Measurements from ENCODE around the gene LRRC27.

Gene LRRC27

GRCh38 chr10:132357286-132358058, 25.5 kb downstream of the LRRC27 start:
- ChIA-PET CTCF (interaction anchor here (1.4 to 1.9 kb wide), 2 partner anchors 14 to 28 kb away, joined by 4 to 6 read pairs; no protein-coding TSS in a partner anchor), POLR2A (no interaction called here)
- peaks cover 2 to 26% (median 6%) of the 10 kb centered on the region in 4 experiments for H3K36me3 ChIP-seq (ENCODE audit: control insufficient read depth in 4 of 4, insufficient read depth in 4 of 4, low read length in 3 of 4)
- H3K9me3 ChIP-seq (ENCODE audit: control extremely low read depth in 1 of 5, control insufficient read depth in 4 of 5, insufficient read depth in 2 of 5, low read depth in 1 of 5, low read length in 4 of 5), result peaks cover 0 to 4% (median 0%) of the 10 kb centered on the region in 5 experiments
- DNase-seq, result no peak
- H3K4me3 ChIP-seq (ENCODE audit: control insufficient read depth in 1 of 7, extremely low read depth in 1 of 7, insufficient read depth in 4 of 7, low read depth in 2 of 7, low read length in 6 of 7), result no peak overlapping the region
- H3K27me3 ChIP-seq (replicated peaks in 2 of 5; ENCODE audit: control insufficient read depth in 4 of 5, insufficient read depth in 5 of 5, low read length in 4 of 5), result no peaks in the 10 kb centered on the region
- no peak overlapping the region for H3K27ac ChIP-seq (ENCODE audit: insufficient read depth in 1 of 2, low read depth in 1 of 2, low read length in 2 of 2, poor library complexity in 1 of 2, severe bottlenecking in 2 of 2)
- H3K4me1 ChIP-seq (ENCODE audit: control extremely low read depth in 1 of 4, control insufficient read depth in 4 of 4, insufficient read depth in 4 of 4, low read length in 3 of 4), result peaks cover 0 to 2% (median 0%) of the 10 kb centered on the region in 4 experiments
- WGBS (ENCODE audit: insufficient coverage), result 100% methylated on average over 15 of the region's 15 CpGs

DNA sequence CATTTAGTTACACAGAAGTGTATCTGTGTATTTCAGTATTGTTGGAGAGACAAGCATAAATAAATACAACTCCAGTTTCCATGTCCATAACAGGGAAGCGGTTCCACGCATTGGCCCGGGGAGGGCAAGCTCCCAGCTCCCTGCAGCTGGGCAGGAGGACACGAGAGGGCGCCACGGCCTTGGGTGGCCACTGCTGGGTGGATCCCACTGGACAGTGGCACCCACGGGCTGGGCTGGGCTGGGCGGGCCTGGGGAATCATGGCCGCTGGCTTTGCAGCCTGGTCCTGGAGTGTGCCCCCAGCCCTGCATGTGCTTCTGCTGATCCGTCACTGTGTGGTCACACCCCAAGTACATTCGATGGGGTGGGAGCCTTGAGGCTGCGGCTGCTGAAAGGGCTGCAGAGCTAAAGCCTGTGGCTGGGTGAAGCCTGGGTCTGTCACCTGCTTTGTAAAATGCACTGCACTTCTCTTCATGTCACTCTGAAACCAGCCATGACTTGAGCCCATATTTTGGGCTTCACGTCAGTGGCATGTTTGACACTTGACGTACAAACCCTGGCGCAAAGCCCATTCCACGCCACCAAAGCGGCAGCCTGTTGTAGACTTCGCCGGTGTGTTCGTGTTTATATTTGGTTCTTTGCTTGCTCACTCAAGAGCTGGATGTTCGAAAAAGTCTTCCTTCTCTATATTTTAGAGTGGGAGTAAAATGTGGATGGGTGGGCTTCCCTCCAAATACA, 27.5 kb downstream of the LRRC27 start:
- H3K27me3 ChIP-seq (replicated peaks in 2 of 5; ENCODE audit: control insufficient read depth in 4 of 5, insufficient read depth in 5 of 5, low read length in 4 of 5), result no peaks in the 10 kb centered on the region
- DNase-seq, result no peak

DNA sequence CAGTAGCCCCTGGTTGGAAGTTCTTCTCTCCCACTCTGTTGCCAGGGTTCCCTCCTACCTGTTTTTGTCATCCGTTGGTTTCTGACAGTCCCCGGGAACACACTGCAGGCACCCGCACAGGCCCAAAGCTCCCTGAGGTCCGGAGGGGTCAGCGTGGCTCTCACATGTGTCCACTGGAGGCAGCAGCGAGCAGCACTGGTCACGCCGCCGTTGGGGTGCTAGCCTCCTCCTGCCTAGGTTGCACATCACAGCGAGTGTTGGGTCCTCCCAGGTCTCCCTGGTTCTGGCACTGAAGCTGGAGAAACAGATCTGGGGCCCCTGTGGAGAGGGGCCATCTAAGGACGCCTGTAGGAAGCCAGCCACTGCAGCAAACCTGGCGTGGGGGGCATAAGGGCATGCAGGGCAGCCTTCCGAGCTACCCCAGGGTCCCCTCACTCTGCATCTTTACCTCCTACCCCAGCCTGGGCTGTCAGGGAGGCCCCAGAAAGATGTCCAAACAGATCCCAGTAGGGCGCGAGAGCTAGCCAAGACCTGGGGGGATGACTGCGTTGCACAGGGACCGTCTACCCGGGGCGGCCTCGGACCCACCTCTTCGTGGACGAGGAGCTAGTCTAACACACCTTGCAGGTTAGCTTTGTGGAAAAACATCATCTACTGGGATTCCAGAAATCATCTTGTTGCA, 28.9 kb downstream of the LRRC27 start:
- Histone ChIP-seq H3K27me3 (replicated peaks in 2 of 5; ENCODE audit: control insufficient read depth in 4 of 5, insufficient read depth in 5 of 5, low read length in 4 of 5) (no peaks in the 10 kb centered on the region), H3K9me3 (ENCODE audit: control extremely low read depth in 1 of 5, control insufficient read depth in 4 of 5, insufficient read depth in 2 of 5, low read depth in 1 of 5, low read length in 4 of 5) (peaks cover 0 to 7% (median 0%) of the 10 kb centered on the region in 5 experiments), H3K4me3 (ENCODE audit: control insufficient read depth in 1 of 7, extremely low read depth in 1 of 7, insufficient read depth in 4 of 7, low read depth in 2 of 7, low read length in 6 of 7) (no peak overlapping the region), H3K36me3 (ENCODE audit: control insufficient read depth in 4 of 4, insufficient read depth in 4 of 4, low read length in 3 of 4) (peaks cover 2 to 28% (median 5%) of the 10 kb centered on the region in 4 experiments), H3K27ac (ENCODE audit: insufficient read depth in 1 of 2, low read depth in 1 of 2, low read length in 2 of 2, poor library complexity in 1 of 2, severe bottlenecking in 2 of 2) (no peak overlapping the region), H3K4me1 (ENCODE audit: control extremely low read depth in 1 of 4, control insufficient read depth in 4 of 4, insufficient read depth in 4 of 4, low read length in 3 of 4) (peaks cover 0 to 9% (median 6%) of the 10 kb centered on the region in 4 experiments)
- ChIA-PET POLR2A (interaction anchor here (0.6 kb wide), 1 partner anchor 24 kb away, joined by 4 read pairs; no protein-coding TSS in a partner anchor), CTCF (interaction anchor here (0.7 to 1.8 kb wide), 13 partner anchors 8 to 99 kb away, joined by 3 to 7 read pairs (median 3); no protein-coding TSS in a partner anchor)
- peak in 2 of 3 donors; percentile 8 to 14 for DNase-seq
- 85% methylated on average over 21 of the region's 22 CpGs for WGBS (ENCODE audit: insufficient coverage)

More for the DNA sequence above, 27.5 kb downstream of the LRRC27 start:
- Histone ChIP-seq H3K27ac (ENCODE audit: insufficient read depth in 1 of 2, low read depth in 1 of 2, low read length in 2 of 2, poor library complexity in 1 of 2, severe bottlenecking in 2 of 2) (no peak overlapping the region), H3K4me3 (ENCODE audit: control insufficient read depth in 1 of 7, extremely low read depth in 1 of 7, insufficient read depth in 4 of 7, low read depth in 2 of 7, low read length in 6 of 7) (no peak overlapping the region), H3K36me3 (ENCODE audit: control insufficient read depth in 4 of 4, insufficient read depth in 4 of 4, low read length in 3 of 4) (peaks cover 2 to 31% (median 6%) of the 10 kb centered on the region in 4 experiments), H3K4me1 (ENCODE audit: control extremely low read depth in 1 of 4, control insufficient read depth in 4 of 4, insufficient read depth in 4 of 4, low read length in 3 of 4) (no peaks in the 10 kb centered on the region), H3K9me3 (ENCODE audit: control extremely low read depth in 1 of 5, control insufficient read depth in 4 of 5, insufficient read depth in 2 of 5, low read depth in 1 of 5, low read length in 4 of 5) (peaks cover 0 to 7% (median 0%) of the 10 kb centered on the region in 5 experiments)
- ChIA-PET CTCF (interaction anchor here (0.7 to 1.8 kb wide), 4 partner anchors 10 to 277 kb away, joined by 3 to 7 read pairs (median 4); no protein-coding TSS in a partner anchor), POLR2A (interaction anchor here (0.6 kb wide), 1 partner anchor 75 kb away, joined by 3 read pairs; no protein-coding TSS in a partner anchor)
- WGBS (ENCODE audit: insufficient coverage), result 90% methylated on average over 15 of the region's 21 CpGs

DNA sequence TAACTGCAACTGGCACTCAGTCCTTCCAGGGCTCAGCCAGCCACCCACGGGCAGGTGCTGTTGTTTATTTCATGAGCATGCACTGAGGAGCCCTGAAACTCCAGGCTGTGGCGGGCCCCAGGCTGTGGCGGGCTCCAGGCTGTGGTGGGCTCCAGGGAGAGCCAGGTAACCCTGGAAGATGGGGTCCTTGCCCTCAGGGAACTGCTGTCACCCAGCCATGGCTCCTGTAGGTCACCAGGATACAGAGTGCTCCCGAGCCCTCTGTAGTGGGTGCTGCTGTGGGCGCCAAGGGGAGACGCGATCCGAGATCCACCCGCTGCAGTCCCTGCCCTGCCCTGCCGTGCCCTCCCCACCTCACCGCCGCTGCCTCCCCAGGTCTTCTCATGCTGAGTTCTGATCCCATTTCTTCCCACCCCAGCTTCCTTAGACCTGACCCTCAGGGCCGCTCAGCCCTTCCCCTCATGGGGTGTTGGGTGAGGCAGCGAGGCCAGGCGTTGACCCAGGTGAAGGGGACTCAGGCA, 29.6 kb downstream of the LRRC27 start:
- Histone ChIP-seq H3K4me3 (ENCODE audit: control insufficient read depth in 1 of 7, extremely low read depth in 1 of 7, insufficient read depth in 4 of 7, low read depth in 2 of 7, low read length in 6 of 7) (no peak overlapping the region), H3K9me3 (ENCODE audit: control extremely low read depth in 1 of 5, control insufficient read depth in 4 of 5, insufficient read depth in 2 of 5, low read depth in 1 of 5, low read length in 4 of 5) (peaks cover 0 to 7% (median 0%) of the 10 kb centered on the region in 5 experiments), H3K4me1 (ENCODE audit: control extremely low read depth in 1 of 4, control insufficient read depth in 4 of 4, insufficient read depth in 4 of 4, low read length in 3 of 4) (peaks cover 0 to 9% (median 6%) of the 10 kb centered on the region in 4 experiments), H3K36me3 (ENCODE audit: control insufficient read depth in 4 of 4, insufficient read depth in 4 of 4, low read length in 3 of 4) (peaks cover 4 to 32% (median 7%) of the 10 kb centered on the region in 4 experiments), H3K27me3 (replicated peaks in 2 of 5; ENCODE audit: control insufficient read depth in 4 of 5, insufficient read depth in 5 of 5, low read length in 4 of 5) (no peaks in the 10 kb centered on the region), H3K27ac (ENCODE audit: insufficient read depth in 1 of 2, low read depth in 1 of 2, low read length in 2 of 2, poor library complexity in 1 of 2, severe bottlenecking in 2 of 2) (no peak overlapping the region)
- ChIA-PET CTCF (interaction anchor here (0.7 to 1.8 kb wide), 10 partner anchors 8 to 98 kb away, joined by 3 to 7 read pairs (median 4); no protein-coding TSS in a partner anchor), POLR2A (no interaction called here)
- DNase-seq, result no peak
- over 99% methylated on average over 12 of the region's 15 CpGs for WGBS (ENCODE audit: insufficient coverage)

DNA sequence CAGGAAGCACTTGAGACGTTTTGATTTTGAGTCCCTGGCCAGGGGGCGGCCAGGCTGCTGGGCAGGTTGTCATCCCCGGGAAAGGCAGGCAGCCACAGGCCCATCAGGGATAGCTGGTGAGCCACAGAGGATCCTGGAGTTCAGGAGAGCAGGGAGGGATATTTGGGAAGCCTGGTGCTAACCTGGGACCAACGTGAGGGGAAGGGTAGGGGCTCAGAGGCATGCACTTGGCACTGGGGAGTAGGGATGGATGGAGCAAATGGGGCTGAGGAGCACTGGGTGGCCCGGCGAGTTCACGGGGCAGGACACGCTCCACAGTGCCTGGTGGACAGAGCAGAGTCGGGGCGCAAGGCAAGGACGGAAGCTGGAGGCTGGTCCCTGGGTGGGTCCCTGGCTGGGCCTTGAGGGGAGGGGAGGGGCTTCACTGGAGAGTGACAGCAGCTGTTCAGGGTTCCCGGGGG, 30.2 kb downstream of the LRRC27 start:
- Histone ChIP-seq H3K4me3 (ENCODE audit: control insufficient read depth in 1 of 7, extremely low read depth in 1 of 7, insufficient read depth in 4 of 7, low read depth in 2 of 7, low read length in 6 of 7) (no peak overlapping the region), H3K4me1 (ENCODE audit: control extremely low read depth in 1 of 4, control insufficient read depth in 4 of 4, insufficient read depth in 4 of 4, low read length in 3 of 4) (peaks cover 0 to 9% (median 6%) of the 10 kb centered on the region in 4 experiments), H3K27me3 (replicated peaks in 2 of 5; ENCODE audit: control insufficient read depth in 4 of 5, insufficient read depth in 5 of 5, low read length in 4 of 5) (no peaks in the 10 kb centered on the region), H3K36me3 (ENCODE audit: control insufficient read depth in 4 of 4, insufficient read depth in 4 of 4, low read length in 3 of 4) (peaks cover 4 to 35% (median 9%) of the 10 kb centered on the region in 4 experiments), H3K9me3 (ENCODE audit: control extremely low read depth in 1 of 5, control insufficient read depth in 4 of 5, insufficient read depth in 2 of 5, low read depth in 1 of 5, low read length in 4 of 5) (peaks cover 0 to 7% (median 0%) of the 10 kb centered on the region in 5 experiments), H3K27ac (ENCODE audit: insufficient read depth in 1 of 2, low read depth in 1 of 2, low read length in 2 of 2, poor library complexity in 1 of 2, severe bottlenecking in 2 of 2) (no peak overlapping the region)
- DNase-seq, result no peak
- ChIA-PET POLR2A (no interaction called here), CTCF (interaction anchor here (1.2 to 1.7 kb wide), 5 partner anchors 9 to 46 kb away, joined by 3 to 5 read pairs (median 3); no protein-coding TSS in a partner anchor)
- 91% methylated on average over 11 of the region's 12 CpGs for WGBS (ENCODE audit: insufficient coverage)

GRCh38 chr10:132363376-132363775, 31.4 kb downstream of the LRRC27 start:
- peaks cover 4 to 36% (median 9%) of the 10 kb centered on the region in 4 experiments for H3K36me3 ChIP-seq (ENCODE audit: control insufficient read depth in 4 of 4, insufficient read depth in 4 of 4, low read length in 3 of 4)
- WGBS (ENCODE audit: insufficient coverage), result 92% methylated on average over 15 of the region's 15 CpGs
- CTCF ChIA-PET, result interaction anchor here (1.3 to 1.5 kb wide), 2 partner anchors 10 to 12 kb away, joined by 3 read pairs; no protein-coding TSS in a partner anchor

More at GRCh38 chr10:132363376-132363775, 31.4 kb downstream of the LRRC27 start:
- H3K27ac ChIP-seq (ENCODE audit: insufficient read depth in 1 of 2, low read depth in 1 of 2, low read length in 2 of 2, poor library complexity in 1 of 2, severe bottlenecking in 2 of 2), result no peak overlapping the region
- H3K27me3 ChIP-seq (replicated peaks in 2 of 5; ENCODE audit: control insufficient read depth in 4 of 5, insufficient read depth in 5 of 5, low read length in 4 of 5), result no peaks in the 10 kb centered on the region
- POLR2A ChIA-PET, result no interaction called here
- no peak overlapping the region for H3K4me3 ChIP-seq (ENCODE audit: control insufficient read depth in 1 of 7, extremely low read depth in 1 of 7, insufficient read depth in 4 of 7, low read depth in 2 of 7, low read length in 6 of 7)
- DNase-seq, result no peak
- H3K4me1 ChIP-seq (ENCODE audit: control extremely low read depth in 1 of 4, control insufficient read depth in 4 of 4, insufficient read depth in 4 of 4, low read length in 3 of 4), result peaks cover 0 to 9% (median 6%) of the 10 kb centered on the region in 4 experiments
- peaks cover 0 to 7% (median 0%) of the 10 kb centered on the region in 5 experiments for H3K9me3 ChIP-seq (ENCODE audit: control extremely low read depth in 1 of 5, control insufficient read depth in 4 of 5, insufficient read depth in 2 of 5, low read depth in 1 of 5, low read length in 4 of 5)
